Spleen (tissue), 11 donors: ENCODE data around the gene PTTG1IP. TPM values are rescaled to one million over a fixed set of nuclear protein-coding genes. Genes with fewer than 3 reads are reported as not detected.
A peak's percentile ranks its signal among the peaks of the same experiment; 100 is the strongest.

Experiments used
- DNase-seq: peaks from one replicate; pipeline ENCODE4 v3.0.0-alpha.2; 2020
- H3K27ac ChIP-seq, 8 donors: fragments of 200-600 bp; sonication (generic) in 7 of 8; 1 replicate in 4 of 8; 2 replicates in 4 of 8; pipeline versions ENCODE4 v1.5.0 to v1.8.0; 2016 to 2021; ENCODE audit warnings: inconsistent platforms in 4 of 8, mild to moderate bottlenecking in 4 of 8, moderate library complexity in 1 of 8
- H3K27me3 ChIP-seq, 7 donors: fragments of 200-600 bp; sonication (generic) in 6 of 7; replicated peaks in 1 of 7; 1 replicate in 4 of 7; 2 replicates in 3 of 7; pipeline versions ENCODE4 v1.5.0 to v1.8.0; 2016 to 2021; ENCODE audit warnings: inconsistent platforms in 3 of 7, mild to moderate bottlenecking in 1 of 7
- H3K36me3 ChIP-seq, 6 donors: fragments of 200-600 bp; sonication (generic) in 5 of 6; 1 replicate in 4 of 6; 2 replicates in 2 of 6; pipeline versions ENCODE4 v1.5.0 to v1.8.0; 2016 to 2021; ENCODE audit warnings: inconsistent platforms in 2 of 6
- H3K4me1 ChIP-seq, 6 donors: fragments of 200-600 bp; sonication (generic) in 5 of 6; 1 replicate in 3 of 6; 2 replicates in 3 of 6; pipeline versions ENCODE4 v1.5.0 to v1.8.0; 2016 to 2021; ENCODE audit warnings: inconsistent platforms in 3 of 6
- H3K4me3 ChIP-seq, 8 donors: fragments of 200-600 bp; sonication (generic) in 7 of 8; 1 replicate in 4 of 8; 2 replicates in 4 of 8; pipeline versions ENCODE4 v1.5.0 to v1.8.0; 2016 to 2021; ENCODE audit warnings: inconsistent platforms in 4 of 8, mild to moderate bottlenecking in 4 of 8, moderate library complexity in 2 of 8
- H3K9me3 ChIP-seq, 8 donors: fragments of 200-600 bp; sonication (generic) in 7 of 8; 1 replicate in 4 of 8; 2 replicates in 4 of 8; pipeline versions ENCODE4 v1.5.0 to v1.8.0; 2016 to 2021; ENCODE audit warnings: inconsistent platforms in 4 of 8
- POLR2A ChIP-seq, 3 donors: fragments of 450-650 bp; IDR thresholded peaks; one replicate each; pipeline ENCODE4 v1.5.1; 2017; ENCODE audit warnings: antibody characterized with exemption in 3 of 3, mild to moderate bottlenecking in 1 of 3
- POLR2AphosphoS5 ChIP-seq, 3 donors: sonication (generic); formaldehyde crosslinking; IDR thresholded peaks; one replicate each; pipeline ENCODE4 v1.5.1; 2017; ENCODE audit warnings: antibody characterized with exemption in 3 of 3
- WGBS, 5 donors: extraction: QIAGEN DNeasy Blood & Tissue Kit in 3 of 5; methylation state at CpG; one replicate each; pipeline versions ENCODE4 v1.1.5 to v1.1.7; 2013 to 2018; 5-methylcytosine and 5-hydroxymethylcytosine counted together
- intact Hi-C: fragments of 100-400 bp; cut with DNase I; formaldehyde crosslinking; loops from one replicate; pipeline ENCODE4 v1.15.0; 2023; ENCODE audit warnings: low total_unique reads
- polyA plus RNA-seq, 3 donors: library from polyadenylated mRNA; stranded (reverse); fragments of 200-250 nt; gene quantifications; one replicate each; pipeline ENCODE4 v1.2.1, GENCODE V29; 2013
- total RNA-seq, 7 donors: library from RNA; depleted of rRNA in 3 of 7; stranded (reverse); fragments of >200 nt in 3 of 7; fragmentation: NEBNext Ultra II Directional in 4 of 7; extraction: Animal tissue kit (Norgen Biotek cat#: 25700) in 4 of 7; gene quantifications; one replicate each; pipeline versions ENCODE4 v1.1.0 to v1.2.1, GENCODE V29; 2016 to 2021
- TF ChIP-seq, protein P1 (sequence below), 11 experiments: fragments of 200-600 bp in 7 of 11; fragments of 450-650 bp in 4 of 11; sonication (generic) in 4 of 11; IDR thresholded peaks in 8 of 11; conservative IDR thresholded peaks in 3 of 11; 1 replicate in 7 of 11; 2 replicates in 4 of 11; pipeline versions ENCODE4 v1.4.0 to v1.8.0; 2016 to 2021; ENCODE audit warnings: antibody characterized with exemption in 11 of 11, inconsistent platforms in 4 of 11, mild to moderate bottlenecking in 1 of 11
- donor health status: healthy with polysubstance abuse.
- donor health status: DM: no; HTN: no; CAD: no; lungs with moderate emphysema.
- donor health status: DM: no; HTN: no; CAD: no.
- donor health status: Bipolar disorder and iron deficiency.
- donor health status: healthy.
- donor health status: DM: no; HTN: no; CAD: no.
- donor health status: DM: yes; HTN: yes; CAD: no.

PTTG1IP gene
- total and polyA plus RNA-seq, 10 donors, result 57.6 to 189 (median 135) TPM

DNA sequence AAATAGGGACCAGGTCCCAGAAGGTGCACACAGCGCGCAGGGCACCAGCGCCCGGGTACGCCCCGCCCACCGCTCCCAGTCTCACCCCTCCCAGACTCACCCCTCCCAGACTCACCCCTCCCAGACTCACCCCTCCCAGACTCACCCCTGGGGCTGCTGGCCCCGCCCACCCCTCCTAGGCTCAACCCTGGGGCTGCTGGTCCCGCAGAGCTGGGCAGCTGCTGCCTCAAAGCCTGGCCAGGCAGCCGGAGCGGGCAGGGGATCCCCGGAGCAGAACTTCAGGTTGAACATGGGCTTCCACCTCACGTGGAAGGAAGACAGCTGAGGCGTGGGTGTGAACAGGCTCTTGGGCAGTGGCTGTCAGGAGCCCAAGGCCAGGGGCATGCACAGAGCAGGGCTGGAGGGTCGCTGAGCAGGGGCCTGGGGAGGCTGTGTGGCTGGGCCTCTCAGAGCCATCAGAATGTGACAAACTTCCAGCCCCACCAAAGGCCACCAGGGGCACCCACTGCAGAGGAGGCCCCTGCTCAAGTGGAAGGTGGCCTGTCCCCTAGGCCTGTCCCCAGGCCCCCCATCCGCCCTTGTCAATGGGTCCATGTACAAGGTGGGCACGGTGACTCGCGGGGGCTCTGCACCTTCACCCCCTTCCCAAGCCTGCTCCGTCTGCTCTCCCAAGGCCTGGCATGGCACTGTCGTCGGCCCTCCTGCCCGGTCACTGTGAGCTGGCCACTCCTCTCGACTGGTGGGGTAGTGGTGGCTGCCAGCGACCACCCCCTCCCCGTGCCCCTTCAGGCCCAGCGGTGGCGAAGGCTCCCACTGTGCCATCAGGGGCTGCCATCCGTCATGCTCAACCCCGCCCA, 35.2 kb downstream of the PTTG1IP start:
- Histone ChIP-seq H3K27ac (no peak overlapping the region), H3K36me3 (no peaks in the 10 kb centered on the region), H3K4me1 (peaks cover 0 to 5% (median 0%) of the 10 kb centered on the region in 6 donors), H3K9me3 (no peaks in the 10 kb centered on the region), H3K4me3 (no peak overlapping the region), H3K27me3 (peaks cover 0 to 17% (median 0%) of the 10 kb centered on the region in 7 donors)
- no peak for TF ChIP-seq POLR2AphosphoS5 (IDR thresholded peaks at IDR 0.05)
- no peak for TF ChIP-seq POLR2A (IDR thresholded peaks at IDR 0.05)
- TF ChIP-seq, protein P1, sequence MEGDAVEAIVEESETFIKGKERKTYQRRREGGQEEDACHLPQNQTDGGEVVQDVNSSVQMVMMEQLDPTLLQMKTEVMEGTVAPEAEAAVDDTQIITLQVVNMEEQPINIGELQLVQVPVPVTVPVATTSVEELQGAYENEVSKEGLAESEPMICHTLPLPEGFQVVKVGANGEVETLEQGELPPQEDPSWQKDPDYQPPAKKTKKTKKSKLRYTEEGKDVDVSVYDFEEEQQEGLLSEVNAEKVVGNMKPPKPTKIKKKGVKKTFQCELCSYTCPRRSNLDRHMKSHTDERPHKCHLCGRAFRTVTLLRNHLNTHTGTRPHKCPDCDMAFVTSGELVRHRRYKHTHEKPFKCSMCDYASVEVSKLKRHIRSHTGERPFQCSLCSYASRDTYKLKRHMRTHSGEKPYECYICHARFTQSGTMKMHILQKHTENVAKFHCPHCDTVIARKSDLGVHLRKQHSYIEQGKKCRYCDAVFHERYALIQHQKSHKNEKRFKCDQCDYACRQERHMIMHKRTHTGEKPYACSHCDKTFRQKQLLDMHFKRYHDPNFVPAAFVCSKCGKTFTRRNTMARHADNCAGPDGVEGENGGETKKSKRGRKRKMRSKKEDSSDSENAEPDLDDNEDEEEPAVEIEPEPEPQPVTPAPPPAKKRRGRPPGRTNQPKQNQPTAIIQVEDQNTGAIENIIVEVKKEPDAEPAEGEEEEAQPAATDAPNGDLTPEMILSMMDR (IDR thresholded peaks at IDR 0.05 in 8 of 11, conservative IDR thresholded peaks at IDR 0.05 in 3 of 11), result no peak
- intact Hi-C loops, result no loop called here
- DNase-seq, result peak; percentile 62
- 82 to 93% (median 85%) methylated on average over 26 to 30 of the region's 30 CpGs for WGBS, 5 donors

DNA sequence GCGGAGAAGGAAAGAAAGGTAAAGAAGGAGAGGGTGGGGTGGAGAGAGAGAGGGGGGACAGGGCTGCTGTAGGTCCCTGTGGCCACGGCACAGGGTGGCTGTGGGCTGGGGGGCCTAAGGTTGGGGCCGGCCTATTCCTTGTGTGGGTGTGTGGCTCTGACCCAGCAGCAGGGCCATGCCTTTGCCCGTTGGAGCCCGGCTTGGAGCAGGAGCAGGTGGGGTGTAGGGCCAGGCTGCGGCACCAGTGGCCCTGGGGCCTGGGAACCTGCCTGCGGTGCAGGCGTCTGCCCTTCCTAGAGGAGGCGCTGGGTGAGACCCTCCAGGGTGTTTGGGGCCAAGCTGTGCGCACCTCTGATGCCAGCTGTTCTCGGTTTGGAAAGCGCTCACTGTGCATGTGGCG, 36.0 kb downstream of the PTTG1IP start:
- 93 to 95% (median 94%) methylated on average over 9 to 13 of the region's 13 CpGs for WGBS, 5 donors
- intact Hi-C loops, result no loop called here
- no peak overlapping the region for H3K27ac ChIP-seq
- H3K27me3 ChIP-seq, result peaks cover 0 to 11% (median 0%) of the 10 kb centered on the region in 7 donors
- peaks cover 0 to 5% (median 0%) of the 10 kb centered on the region in 6 donors for H3K4me1 ChIP-seq
- H3K36me3 ChIP-seq, result no peaks in the 10 kb centered on the region
- no peak for TF ChIP-seq POLR2AphosphoS5 (IDR thresholded peaks at IDR 0.05)
- TF ChIP-seq, protein P1 (IDR thresholded peaks at IDR 0.05 in 8 of 11, conservative IDR thresholded peaks at IDR 0.05 in 3 of 11), result no peak
- no peak for TF ChIP-seq POLR2A (IDR thresholded peaks at IDR 0.05)
- no peak overlapping the region for H3K4me3 ChIP-seq
- H3K9me3 ChIP-seq, result no peaks in the 10 kb centered on the region
- peak; percentile 52 for DNase-seq

- peaks cover 0 to 5% (median 0%) of the 10 kb centered on the region in 6 donors for H3K4me1 ChIP-seq
- peak; percentile 63 for DNase-seq
Observed at GRCh38 chr21:44836666-44837471, 36.6 kb downstream of the PTTG1IP start.

DNA sequence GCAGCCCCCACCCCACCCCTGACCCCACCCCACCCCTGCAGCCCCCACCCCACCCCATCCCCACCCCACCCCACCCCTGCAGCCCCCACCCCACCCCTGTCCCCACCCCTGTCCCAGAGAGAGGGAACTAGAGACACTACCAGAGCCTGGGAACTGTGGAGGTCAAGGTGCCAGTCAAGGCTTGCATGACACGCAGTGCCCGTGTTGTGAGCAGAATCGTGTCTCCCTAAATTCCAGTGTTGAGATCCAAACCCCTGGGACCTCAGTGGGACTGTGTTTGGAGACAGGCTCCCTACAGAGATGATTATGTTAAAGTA, 37.2 kb downstream of the PTTG1IP start:
- Histone ChIP-seq H3K36me3 (no peaks in the 10 kb centered on the region), H3K4me1 (peaks cover 0 to 10% (median 2%) of the 10 kb centered on the region in 6 donors), H3K27ac (no peak overlapping the region), H3K27me3 (peaks cover 0 to 7% (median 0%) of the 10 kb centered on the region in 7 donors), H3K4me3 (no peak overlapping the region), H3K9me3 (no peaks in the 10 kb centered on the region)
- DNase-seq, result no peak
- TF ChIP-seq POLR2AphosphoS5 (IDR thresholded peaks at IDR 0.05) (no peak), POLR2A (IDR thresholded peaks at IDR 0.05) (no peak)
- TF ChIP-seq, protein P1 (IDR thresholded peaks at IDR 0.05 in 8 of 11, conservative IDR thresholded peaks at IDR 0.05 in 3 of 11), result no peak
- intact Hi-C loops, result no loop called here
- 57 to 81% (median 66%) methylated on average over 3 of the region's 3 CpGs; no CpG with 5 or more reads in 1 of the 5 donors for WGBS, 5 donors

More at GRCh38 chr21:44836666-44837471, 36.6 kb downstream of the PTTG1IP start:
- no peak overlapping the region for H3K4me3 ChIP-seq
- TF ChIP-seq POLR2AphosphoS5 (IDR thresholded peaks at IDR 0.05) (peak in 1 of 3 donors; percentile 12), POLR2A (IDR thresholded peaks at IDR 0.05) (no peak)
- H3K27ac ChIP-seq, result no peak overlapping the region
- 77 to 85% (median 82%) methylated on average over 22 to 37 of the region's 37 CpGs for WGBS, 5 donors
- intact Hi-C loops, result no loop called here
- H3K27me3 ChIP-seq, result peaks cover 0 to 7% (median 0%) of the 10 kb centered on the region in 7 donors
- no peaks in the 10 kb centered on the region for H3K36me3 ChIP-seq
- H3K9me3 ChIP-seq, result no peaks in the 10 kb centered on the region
